Measurements from ENCODE around the gene PTDSS2. TPM values are rescaled to one million over a fixed set of nuclear protein-coding genes. Genes with fewer than 3 reads are reported as not detected.

Gene PTDSS2
- total and polyA plus RNA-seq, 4 donors: 5.1 to 15.6 (median 10.2) TPM

DNA sequence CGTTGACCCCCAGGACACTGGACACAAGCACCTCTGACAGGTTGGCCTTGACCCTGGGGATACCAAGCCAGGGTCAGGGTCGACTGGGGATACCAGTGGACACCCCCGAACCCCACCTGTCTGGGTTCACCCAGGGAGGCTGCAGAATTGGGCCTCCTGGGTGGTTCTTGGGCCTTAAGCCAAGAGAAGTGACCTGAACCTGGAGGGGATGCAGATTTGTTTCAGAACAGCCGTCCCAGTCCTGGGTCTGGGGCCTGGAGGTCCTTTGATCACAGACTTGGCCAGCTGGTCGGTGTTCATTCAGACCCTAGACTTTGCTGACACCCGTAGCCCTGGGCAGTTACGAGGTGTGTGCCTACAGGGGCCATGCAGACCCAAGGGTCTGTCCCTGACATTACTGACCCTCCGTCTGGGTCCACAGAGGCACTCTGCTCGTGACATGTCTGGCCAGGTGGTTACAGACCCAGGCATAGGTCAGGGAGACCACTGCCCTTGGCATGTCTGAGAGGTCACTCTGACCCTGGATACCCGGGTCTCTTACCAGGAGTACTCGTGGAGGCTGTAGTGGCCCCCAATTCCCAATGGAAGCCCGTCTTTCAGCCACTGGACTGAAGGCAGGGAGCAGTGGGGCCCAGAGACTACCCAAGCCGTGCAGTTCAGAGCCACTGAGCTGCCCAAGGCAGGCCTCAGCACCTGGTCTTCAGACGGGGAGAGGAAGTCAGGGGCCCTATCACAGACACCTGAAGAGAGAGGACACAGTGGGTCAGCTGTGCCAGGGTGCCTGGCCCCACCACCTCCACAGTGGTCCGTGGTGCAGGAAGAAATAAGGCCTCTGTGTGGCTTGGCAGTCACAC is 41.7 kb upstream of the PTDSS2 start:
- no peak for DNase-seq (ENCODE audit: low spot score)
- H3K27ac ChIP-seq (ENCODE audit: low read depth in 1 of 2, low read length in 2 of 2): peak overlapping the region; percentile 26 to 68
- H3K4me1 ChIP-seq (ENCODE audit: control insufficient read depth in 4 of 4, insufficient read depth in 4 of 4, low read length in 3 of 4): peaks cover 35 to 59% (median 44%) of the 10 kb centered on the region in 4 donors
- H3K36me3 ChIP-seq (ENCODE audit: control insufficient read depth in 4 of 4, insufficient read depth in 3 of 4, low read depth in 1 of 4, low read length in 3 of 4): peaks cover 0 to 2% (median 0%) of the 10 kb centered on the region in 4 donors
- TF ChIP-seq NR2F2 (IDR thresholded peaks at IDR 0.05) (no peak), HNF4G (IDR thresholded peaks at IDR 0.05) (no peak), RXRA (IDR thresholded peaks at IDR 0.05) (peak in 1 of 2 donors; percentile 13), TAF1 (conservative IDR thresholded peaks at IDR 0.05) (no peak), JUND (IDR thresholded peaks at IDR 0.05) (no peak), SP1 (IDR thresholded peaks at IDR 0.05) (no peak)
- WGBS: 83% methylated on average over 15 of the region's 15 CpGs
- H3K9me3 ChIP-seq (ENCODE audit: control insufficient read depth in 4 of 4, low read length in 3 of 4): no peaks in the 10 kb centered on the region
- no peaks in the 10 kb centered on the region for H3K27me3 ChIP-seq (ENCODE audit: control insufficient read depth in 4 of 4, insufficient read depth in 4 of 4, low read length in 3 of 4)
- H3K4me3 ChIP-seq (ENCODE audit: low read depth in 1 of 3, low read length in 3 of 3): no peak overlapping the region
- no peak overlapping the region for H3K9ac ChIP-seq (ENCODE audit: low read depth in 1 of 2, low read length in 2 of 2)

GRCh38 chr11:409008-409599 is 41.0 kb upstream of the PTDSS2 start:
- no peak for DNase-seq (ENCODE audit: low spot score)
- H3K27me3 ChIP-seq (ENCODE audit: control insufficient read depth in 4 of 4, insufficient read depth in 4 of 4, low read length in 3 of 4): no peaks in the 10 kb centered on the region
- H3K36me3 ChIP-seq (ENCODE audit: control insufficient read depth in 4 of 4, insufficient read depth in 3 of 4, low read depth in 1 of 4, low read length in 3 of 4): peaks cover 0 to 2% (median 0%) of the 10 kb centered on the region in 4 donors
- WGBS: 49% methylated on average over 7 of the region's 7 CpGs
- peak overlapping the region in 1 of 2 donors; percentile 68 for H3K27ac ChIP-seq (ENCODE audit: low read depth in 1 of 2, low read length in 2 of 2)
- peaks cover 35 to 63% (median 44%) of the 10 kb centered on the region in 4 donors for H3K4me1 ChIP-seq (ENCODE audit: control insufficient read depth in 4 of 4, insufficient read depth in 4 of 4, low read length in 3 of 4)
- H3K4me3 ChIP-seq (ENCODE audit: low read depth in 1 of 3, low read length in 3 of 3): no peak overlapping the region
- H3K9me3 ChIP-seq (ENCODE audit: control insufficient read depth in 4 of 4, low read length in 3 of 4): no peaks in the 10 kb centered on the region
- no peak overlapping the region for H3K9ac ChIP-seq (ENCODE audit: low read depth in 1 of 2, low read length in 2 of 2)
- TF ChIP-seq NR2F2 (IDR thresholded peaks at IDR 0.05): no peak
- TF ChIP-seq, protein P1, sequence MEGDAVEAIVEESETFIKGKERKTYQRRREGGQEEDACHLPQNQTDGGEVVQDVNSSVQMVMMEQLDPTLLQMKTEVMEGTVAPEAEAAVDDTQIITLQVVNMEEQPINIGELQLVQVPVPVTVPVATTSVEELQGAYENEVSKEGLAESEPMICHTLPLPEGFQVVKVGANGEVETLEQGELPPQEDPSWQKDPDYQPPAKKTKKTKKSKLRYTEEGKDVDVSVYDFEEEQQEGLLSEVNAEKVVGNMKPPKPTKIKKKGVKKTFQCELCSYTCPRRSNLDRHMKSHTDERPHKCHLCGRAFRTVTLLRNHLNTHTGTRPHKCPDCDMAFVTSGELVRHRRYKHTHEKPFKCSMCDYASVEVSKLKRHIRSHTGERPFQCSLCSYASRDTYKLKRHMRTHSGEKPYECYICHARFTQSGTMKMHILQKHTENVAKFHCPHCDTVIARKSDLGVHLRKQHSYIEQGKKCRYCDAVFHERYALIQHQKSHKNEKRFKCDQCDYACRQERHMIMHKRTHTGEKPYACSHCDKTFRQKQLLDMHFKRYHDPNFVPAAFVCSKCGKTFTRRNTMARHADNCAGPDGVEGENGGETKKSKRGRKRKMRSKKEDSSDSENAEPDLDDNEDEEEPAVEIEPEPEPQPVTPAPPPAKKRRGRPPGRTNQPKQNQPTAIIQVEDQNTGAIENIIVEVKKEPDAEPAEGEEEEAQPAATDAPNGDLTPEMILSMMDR (IDR thresholded peaks at IDR 0.05; ENCODE audit: low read depth, low read length, missing input control): no peak
- TF ChIP-seq RAD21 (IDR thresholded peaks at IDR 0.05): no peak

DNA sequence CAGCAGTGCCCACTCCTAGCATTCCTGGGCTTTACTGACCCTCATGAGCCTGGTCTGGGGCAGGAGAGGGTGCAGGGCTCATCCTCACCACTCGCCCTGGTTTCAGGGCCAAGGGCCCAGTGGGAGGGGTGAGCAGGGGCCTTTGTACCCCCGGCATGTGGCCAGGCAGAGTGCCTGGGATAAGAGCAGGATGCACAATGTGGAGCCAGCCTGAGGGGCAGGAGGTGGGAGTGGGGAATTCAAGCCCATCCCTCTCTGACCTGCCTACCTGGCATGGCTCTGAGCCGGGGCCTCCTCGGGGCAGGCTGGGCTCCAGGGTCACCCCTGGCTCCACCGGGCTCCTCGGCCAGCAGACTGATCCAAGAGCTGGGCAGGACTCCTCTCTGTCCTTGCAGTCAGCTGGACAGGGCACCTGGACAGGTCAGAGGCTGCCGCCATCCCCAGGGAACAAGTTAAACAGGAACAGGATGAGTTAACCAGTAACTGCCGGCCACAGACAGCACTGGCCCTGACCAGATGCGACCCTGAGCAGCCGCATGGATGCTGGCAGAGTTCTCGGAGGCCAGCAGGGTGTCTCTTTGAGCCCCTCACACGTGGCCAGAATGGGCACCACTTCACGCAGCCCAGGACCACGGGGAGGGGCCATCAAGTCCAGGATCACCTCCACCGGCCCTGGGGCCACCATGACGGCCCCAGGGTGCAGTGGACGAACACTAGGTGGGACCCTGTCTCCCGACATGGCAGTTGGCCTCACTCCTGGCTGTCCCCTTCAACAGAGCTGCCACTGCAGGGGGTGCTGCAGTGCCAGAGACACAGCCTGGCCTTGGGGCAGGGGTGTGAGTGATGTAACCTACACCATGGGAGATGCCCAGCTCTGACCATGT is 40.2 kb upstream of the PTDSS2 start:
- no peaks in the 10 kb centered on the region for H3K9me3 ChIP-seq (ENCODE audit: control insufficient read depth in 4 of 4, low read length in 3 of 4)
- DNase-seq (ENCODE audit: low spot score): peak; percentile 61
- WGBS: 35% methylated on average over 18 of the region's 18 CpGs
- H3K4me3 ChIP-seq (ENCODE audit: low read depth in 1 of 3, low read length in 3 of 3): peak overlapping the region in 2 of 3 donors; percentile 13 to 18
- H3K27ac ChIP-seq (ENCODE audit: low read depth in 1 of 2, low read length in 2 of 2): peak overlapping the region; percentile 2 to 68
- no peaks in the 10 kb centered on the region for H3K27me3 ChIP-seq (ENCODE audit: control insufficient read depth in 4 of 4, insufficient read depth in 4 of 4, low read length in 3 of 4)
- no peaks in the 10 kb centered on the region for H3K36me3 ChIP-seq (ENCODE audit: control insufficient read depth in 4 of 4, insufficient read depth in 3 of 4, low read depth in 1 of 4, low read length in 3 of 4)
- no peak for TF ChIP-seq TAF1 (conservative IDR thresholded peaks at IDR 0.05)
- TF ChIP-seq SP1 (IDR thresholded peaks at IDR 0.05): peak; percentile 93
- peak; percentile 46 for TF ChIP-seq NR2F2 (IDR thresholded peaks at IDR 0.05)
- peak; percentile 88 for TF ChIP-seq YY1 (IDR thresholded peaks at IDR 0.05)
- peak; percentile 64 for TF ChIP-seq REST (IDR thresholded peaks at IDR 0.05)
- no peak for TF ChIP-seq FOXA1 (IDR thresholded peaks at IDR 0.05)
- peak in 1 of 2 donors; percentile 69 for TF ChIP-seq GABPA (IDR thresholded peaks at IDR 0.05 in 1 of 2, conservative IDR thresholded peaks at IDR 0.05 in 1 of 2)
- TF ChIP-seq RXRA (IDR thresholded peaks at IDR 0.05): peak; percentile 86 to 92
- peak; percentile 81 to 84 for TF ChIP-seq HNF4A (conservative IDR thresholded peaks at IDR 0.05)
- TF ChIP-seq, protein P1 (IDR thresholded peaks at IDR 0.05; ENCODE audit: low read depth, low read length, missing input control): no peak
- peak; percentile 84 for TF ChIP-seq HNF4G (IDR thresholded peaks at IDR 0.05)
- TF ChIP-seq RAD21 (IDR thresholded peaks at IDR 0.05): peak in 1 of 2 donors; percentile 67
- H3K9ac ChIP-seq (ENCODE audit: low read depth in 1 of 2, low read length in 2 of 2): no peak overlapping the region
- H3K4me1 ChIP-seq (ENCODE audit: control insufficient read depth in 4 of 4, insufficient read depth in 4 of 4, low read length in 3 of 4): peaks cover 34 to 69% (median 44%) of the 10 kb centered on the region in 4 donors
